Measurements from ENCODE around the gene RSPO4.

DNA sequence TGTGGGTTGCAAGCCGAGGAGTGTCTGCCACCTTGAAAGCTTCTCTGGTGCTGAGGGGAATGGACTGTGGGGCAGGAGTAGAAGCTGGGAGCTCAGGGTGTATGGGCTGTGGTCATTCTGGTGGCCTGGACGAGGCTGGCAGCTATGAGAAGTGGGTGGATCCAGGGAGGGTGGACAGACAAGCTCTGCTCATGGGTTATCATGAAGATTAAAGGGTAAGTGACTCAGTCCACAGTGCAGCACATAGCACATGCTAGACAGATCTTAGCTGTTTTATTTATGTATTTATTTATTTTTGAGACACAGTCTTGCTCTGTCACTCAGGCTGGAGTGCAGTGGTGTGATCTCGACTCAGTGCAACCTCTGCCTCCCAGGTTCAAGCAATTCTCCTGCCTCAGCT lies 13.8 kb downstream of the RSPO4 start:
- no peak for TF ChIP-seq ZNF384 (IDR thresholded peaks at IDR 0.05; ENCODE audit: low read depth, low read length)
- TF ChIP-seq, protein P1, sequence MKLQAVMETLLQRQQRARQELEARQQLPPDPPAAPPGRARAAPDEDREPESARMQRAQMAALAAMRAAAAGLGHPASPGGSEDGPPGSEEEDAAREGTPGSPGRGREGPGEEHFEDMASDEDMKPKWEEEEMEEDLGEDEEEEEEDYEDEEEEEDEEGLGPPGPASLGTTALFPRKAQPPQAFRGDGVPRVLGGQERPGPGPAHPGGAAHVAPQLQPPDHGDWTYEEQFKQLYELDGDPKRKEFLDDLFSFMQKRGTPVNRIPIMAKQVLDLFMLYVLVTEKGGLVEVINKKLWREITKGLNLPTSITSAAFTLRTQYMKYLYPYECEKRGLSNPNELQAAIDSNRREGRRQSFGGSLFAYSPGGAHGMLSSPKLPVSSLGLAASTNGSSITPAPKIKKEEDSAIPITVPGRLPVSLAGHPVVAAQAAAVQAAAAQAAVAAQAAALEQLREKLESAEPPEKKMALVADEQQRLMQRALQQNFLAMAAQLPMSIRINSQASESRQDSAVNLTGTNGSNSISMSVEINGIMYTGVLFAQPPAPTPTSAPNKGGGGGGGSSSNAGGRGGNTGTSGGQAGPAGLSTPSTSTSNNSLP (IDR thresholded peaks at IDR 0.05; ENCODE audit: borderline replicate concordance, low read depth, low read length), result no peak
- no peak for TF ChIP-seq DACH1 (IDR thresholded peaks at IDR 0.05; ENCODE audit: partially characterized antibody)
- TF ChIP-seq, protein P2, sequence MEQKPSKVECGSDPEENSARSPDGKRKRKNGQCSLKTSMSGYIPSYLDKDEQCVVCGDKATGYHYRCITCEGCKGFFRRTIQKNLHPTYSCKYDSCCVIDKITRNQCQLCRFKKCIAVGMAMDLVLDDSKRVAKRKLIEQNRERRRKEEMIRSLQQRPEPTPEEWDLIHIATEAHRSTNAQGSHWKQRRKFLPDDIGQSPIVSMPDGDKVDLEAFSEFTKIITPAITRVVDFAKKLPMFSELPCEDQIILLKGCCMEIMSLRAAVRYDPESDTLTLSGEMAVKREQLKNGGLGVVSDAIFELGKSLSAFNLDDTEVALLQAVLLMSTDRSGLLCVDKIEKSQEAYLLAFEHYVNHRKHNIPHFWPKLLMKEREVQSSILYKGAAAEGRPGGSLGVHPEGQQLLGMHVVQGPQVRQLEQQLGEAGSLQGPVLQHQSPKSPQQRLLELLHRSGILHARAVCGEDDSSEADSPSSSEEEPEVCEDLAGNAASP (IDR thresholded peaks at IDR 0.05), result no peak
- no peak for TF ChIP-seq ZNF644 (tag; IDR thresholded peaks at IDR 0.05; ENCODE audit: low read depth)
- TF ChIP-seq, protein P3, sequence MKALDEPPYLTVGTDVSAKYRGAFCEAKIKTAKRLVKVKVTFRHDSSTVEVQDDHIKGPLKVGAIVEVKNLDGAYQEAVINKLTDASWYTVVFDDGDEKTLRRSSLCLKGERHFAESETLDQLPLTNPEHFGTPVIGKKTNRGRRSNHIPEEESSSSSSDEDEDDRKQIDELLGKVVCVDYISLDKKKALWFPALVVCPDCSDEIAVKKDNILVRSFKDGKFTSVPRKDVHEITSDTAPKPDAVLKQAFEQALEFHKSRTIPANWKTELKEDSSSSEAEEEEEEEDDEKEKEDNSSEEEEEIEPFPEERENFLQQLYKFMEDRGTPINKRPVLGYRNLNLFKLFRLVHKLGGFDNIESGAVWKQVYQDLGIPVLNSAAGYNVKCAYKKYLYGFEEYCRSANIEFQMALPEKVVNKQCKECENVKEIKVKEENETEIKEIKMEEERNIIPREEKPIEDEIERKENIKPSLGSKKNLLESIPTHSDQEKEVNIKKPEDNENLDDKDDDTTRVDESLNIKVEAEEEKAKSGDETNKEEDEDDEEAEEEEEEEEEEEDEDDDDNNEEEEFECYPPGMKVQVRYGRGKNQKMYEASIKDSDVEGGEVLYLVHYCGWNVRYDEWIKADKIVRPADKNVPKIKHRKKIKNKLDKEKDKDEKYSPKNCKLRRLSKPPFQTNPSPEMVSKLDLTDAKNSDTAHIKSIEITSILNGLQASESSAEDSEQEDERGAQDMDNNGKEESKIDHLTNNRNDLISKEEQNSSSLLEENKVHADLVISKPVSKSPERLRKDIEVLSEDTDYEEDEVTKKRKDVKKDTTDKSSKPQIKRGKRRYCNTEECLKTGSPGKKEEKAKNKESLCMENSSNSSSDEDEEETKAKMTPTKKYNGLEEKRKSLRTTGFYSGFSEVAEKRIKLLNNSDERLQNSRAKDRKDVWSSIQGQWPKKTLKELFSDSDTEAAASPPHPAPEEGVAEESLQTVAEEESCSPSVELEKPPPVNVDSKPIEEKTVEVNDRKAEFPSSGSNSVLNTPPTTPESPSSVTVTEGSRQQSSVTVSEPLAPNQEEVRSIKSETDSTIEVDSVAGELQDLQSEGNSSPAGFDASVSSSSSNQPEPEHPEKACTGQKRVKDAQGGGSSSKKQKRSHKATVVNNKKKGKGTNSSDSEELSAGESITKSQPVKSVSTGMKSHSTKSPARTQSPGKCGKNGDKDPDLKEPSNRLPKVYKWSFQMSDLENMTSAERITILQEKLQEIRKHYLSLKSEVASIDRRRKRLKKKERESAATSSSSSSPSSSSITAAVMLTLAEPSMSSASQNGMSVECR (CRISPR knock-in tag; IDR thresholded peaks at IDR 0.05), result no peak
- TF ChIP-seq CCAR2 (IDR thresholded peaks at IDR 0.05; ENCODE audit: low read depth, low read length), result no peak
- no peak for TF ChIP-seq RB1 (IDR thresholded peaks at IDR 0.05; ENCODE audit: low read depth)
- no peak for TF ChIP-seq GABPB1 (CRISPR knock-in tag; IDR thresholded peaks at IDR 0.05)
- no peak for TF ChIP-seq POLR2AphosphoS5 (IDR thresholded peaks at IDR 0.05; ENCODE audit: control insufficient read depth, insufficient read depth, low read depth, low read length)
